ENCODE data around the gene KMT2E.

The KMT2E gene

GRCh38 chr7:105096306-105096705 lies 82.3 kb downstream of the KMT2E start:
- no peak for DNase-seq

- DNase-seq = no peak
These were observed 83.6 kb downstream of the KMT2E start for GRCh38 chr7:105097619-105098018.

GRCh38 chr7:105098863-105099515 lies 85.0 kb downstream of the KMT2E start:
- no peak for DNase-seq

- no peak for DNase-seq
These were observed 87.9 kb downstream of the KMT2E start for GRCh38 chr7:105101864-105102263.

GRCh38 chr7:105102557-105103352 lies 88.8 kb downstream of the KMT2E start:
- no peak for DNase-seq

- no peak for DNase-seq
These were observed 91.6 kb downstream of the KMT2E start for GRCh38 chr7:105105579-105105978.

- no peak for DNase-seq
These were observed 92.5 kb downstream of the KMT2E start for GRCh38 chr7:105106473-105106872.

GRCh38 chr7:105107458-105107857 lies 93.5 kb downstream of the KMT2E start:
- DNase-seq = no peak

- no peak for DNase-seq
These were observed 98.7 kb downstream of the KMT2E start for GRCh38 chr7:105112440-105113418.

GRCh38 chr7:105118612-105119600 lies 104.9 kb downstream of the KMT2E start:
- no peak for DNase-seq

- no peak for DNase-seq
These were observed 108.6 kb downstream of the KMT2E start for GRCh38 chr7:105122619-105123018.

GRCh38 chr7:105125745-105126144 lies 111.7 kb downstream of the KMT2E start:
- no peak for DNase-seq

- no peak for DNase-seq
These were observed 112.5 kb downstream of the KMT2E start for GRCh38 chr7:105126436-105126975.

GRCh38 chr7:105127179-105127578 lies 113.2 kb downstream of the KMT2E start:
- DNase-seq = no peak

- no peak for DNase-seq
These were observed 116.0 kb downstream of the KMT2E start for GRCh38 chr7:105130048-105130447.

- DNase-seq = no peak
These were observed 116.6 kb downstream of the KMT2E start for GRCh38 chr7:105130580-105130979.

GRCh38 chr7:105131033-105131656 lies 117.1 kb downstream of the KMT2E start:
- DNase-seq = no peak

- DNase-seq = no peak
These were observed 117.9 kb downstream of the KMT2E start for GRCh38 chr7:105131890-105132289.

- no peak for DNase-seq
These were observed 118.3 kb downstream of the KMT2E start for GRCh38 chr7:105132335-105132734.

- no peak for DNase-seq
These were observed 118.8 kb downstream of the KMT2E start for GRCh38 chr7:105132835-105133234.

- no peak for DNase-seq
These were observed 119.4 kb downstream of the KMT2E start for GRCh38 chr7:105133358-105133757.
